GM10248 (cell line): Measurements from ENCODE around the gene A2ML1.
"Not testable (repeated sequence)": the region's sequence is repeated elsewhere in the genome, so short reads cannot be mapped to it uniquely, and the experiment has no call there.

Experiments
- CTCF ChIA-PET: fragments of 300-600 bp; sonication (Branson Sonifier 250); formaldehyde crosslinking; extraction: SDS; loops from one replicate; lab custom pipeline; 2021; ENCODE audit warnings: antibody characterized with exemption; lab: Yijun Ruan, JAX
- POLR2A ChIA-PET: fragments of 350-650 bp; sonication (Branson Sonifier 250); formaldehyde crosslinking; extraction: SDS; loops from one replicate; lab custom pipeline; 2020; ENCODE audit warnings: antibody characterized with exemption; lab: Yijun Ruan, JAX
- DNase-seq: peaks from one replicate; pipeline ENCODE4 v3.0.0; 2012; ENCODE audit errors: extremely low spot score
- CTCF ChIP-seq: IDR thresholded peaks from 2 replicates; pipeline ENCODE4 v1.5.1; 2012; ENCODE audit warnings: mild to moderate bottlenecking, low read depth; ENCODE audit errors: extremely low read depth, missing control alignments, control extremely low read depth

The A2ML1 gene

GRCh38 chr12:8890313-8891085, 68.1 kb downstream of the A2ML1 start:
- peak; percentile 73 for DNase-seq
- TF ChIP-seq CTCF, result peak; percentile 85
- CTCF ChIA-PET, result interaction anchor here (0.6 to 2.9 kb wide), 77 partner anchors 8 to 360 kb away, joined by 3 to 24 read pairs (median 5); partner anchors contain the start of genes MFAP5, PHC1 and RIMKLB
- POLR2A ChIA-PET, result no interaction called here

- ChIA-PET CTCF (interaction anchor here (0.8 kb wide), 1 partner anchor 15 kb away, joined by 5 read pairs; no protein-coding TSS in a partner anchor), POLR2A (no interaction called here)
- no peak for DNase-seq
- TF ChIP-seq CTCF, result no peak
Measured at GRCh38 chr12:8891976-8892375, 69.6 kb downstream of the A2ML1 start.

- POLR2A ChIA-PET, result no interaction called here
- DNase-seq, result no peak
- CTCF ChIA-PET, result interaction anchor here (1.1 to 1.8 kb wide), 5 partner anchors 12 to 350 kb away, joined by 3 to 8 read pairs (median 3); no protein-coding TSS in a partner anchor
- TF ChIP-seq CTCF, result no peak
Measured at GRCh38 chr12:8894378-8894777, 72.0 kb downstream of the A2ML1 start.

GRCh38 chr12:8894986-8895385, 72.6 kb downstream of the A2ML1 start:
- TF ChIP-seq CTCF, result no peak
- ChIA-PET CTCF (interaction anchor here (1.1 to 1.8 kb wide), 5 partner anchors 12 to 351 kb away, joined by 3 to 8 read pairs (median 3); no protein-coding TSS in a partner anchor), POLR2A (no interaction called here)
- no peak for DNase-seq

- no peak for TF ChIP-seq CTCF
- CTCF ChIA-PET, result interaction anchor here (1.1 to 1.6 kb wide), 2 partner anchors 15 to 142 kb away, joined by 3 read pairs; no protein-coding TSS in a partner anchor
- DNase-seq, result no peak
Measured at GRCh38 chr12:8897081-8897480, 74.7 kb downstream of the A2ML1 start.

GRCh38 chr12:8899830-8900229, 77.4 kb downstream of the A2ML1 start:
- POLR2A ChIA-PET, result no interaction called here
- CTCF ChIA-PET, result interaction anchor here (0.9 to 1.0 kb wide), 2 partner anchors 10 to 31 kb away, joined by 3 to 7 read pairs; no protein-coding TSS in a partner anchor
- DNase-seq, result no peak
- no peak for TF ChIP-seq CTCF

More at GRCh38 chr12:8897081-8897480, 74.7 kb downstream of the A2ML1 start:
- POLR2A ChIA-PET, result no interaction called here

- DNase-seq, POLR2A ChIA-PET, CTCF ChIA-PET: not testable (repeated sequence)
Measured at GRCh38 chr12:8902703-8903102, 80.3 kb downstream of the A2ML1 start.
